HG02763 (cell line): ENCODE measurements around the gene NPC1L1.
"Not testable (repeated sequence)": the region's sequence is repeated elsewhere in the genome, so short reads cannot be mapped to it uniquely, and the experiment has no call there.

ENCODE experiments used
- ATAC-seq: cut with Tn5 transposase; IDR thresholded peaks from one replicate; pipeline ENCODE4 v1.9.1; 2021; ENCODE audit warnings: mild to moderate bottlenecking, moderate library complexity; ENCODE audit not compliant: unreplicated experiment

NPC1L1 gene

DNA sequence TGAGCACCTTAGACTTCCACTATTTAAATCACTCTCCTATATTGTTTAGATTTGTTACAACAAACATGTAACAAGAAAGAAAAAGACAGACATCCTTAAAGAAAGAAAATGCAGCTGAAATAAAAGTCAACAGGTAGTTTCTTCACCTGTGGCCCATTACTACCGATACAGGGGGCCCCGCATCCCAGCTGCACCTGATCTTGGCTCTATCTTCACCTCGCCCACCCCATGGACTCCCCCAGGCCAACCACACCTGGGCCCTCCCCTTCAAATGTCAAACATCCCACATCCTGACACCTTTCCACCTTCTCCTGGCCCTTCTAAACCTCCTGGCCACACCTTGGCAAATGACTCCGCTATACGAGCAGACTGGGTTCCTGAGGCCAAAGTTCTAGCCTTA is 25.6 kb upstream of the NPC1L1 start:
- no peak for ATAC-seq

GRCh38 chr7:44565795-44566559 is 24.8 kb upstream of the NPC1L1 start:
- peak; percentile 24 for ATAC-seq

- peak; percentile 72 for ATAC-seq
Measured at GRCh38 chr7:44565097-44565794, 24.1 kb upstream of the NPC1L1 start.

DNA sequence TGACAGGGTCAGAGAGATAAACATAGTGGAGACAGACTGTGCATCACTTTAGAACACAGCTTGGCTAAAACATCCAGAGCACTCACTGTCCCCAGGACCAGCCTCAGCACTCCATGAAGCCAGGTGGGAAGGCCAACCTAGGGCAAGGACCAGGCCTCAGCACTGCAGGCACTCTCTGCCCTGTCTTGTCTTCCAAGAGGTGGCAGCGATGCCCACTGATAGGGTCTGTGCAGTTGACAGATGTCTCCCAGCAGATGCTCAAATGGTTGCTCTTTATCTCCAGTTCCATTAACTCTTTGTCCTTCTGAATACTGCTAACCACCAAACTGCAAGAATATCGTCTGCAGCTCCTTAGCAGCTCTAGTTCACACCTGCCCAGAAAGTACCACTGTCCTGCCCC is 23.5 kb upstream of the NPC1L1 start:
- no peak for ATAC-seq

GRCh38 chr7:44563171-44563679 is 22.1 kb upstream of the NPC1L1 start:
- ATAC-seq: no peak

- not testable (repeated sequence) for ATAC-seq
Measured at GRCh38 chr7:44562622-44562962, 21.5 kb upstream of the NPC1L1 start.

GRCh38 chr7:44561962-44562621 is 21.0 kb upstream of the NPC1L1 start:
- no peak for ATAC-seq

GRCh38 chr7:44561481-44561880 is 20.4 kb upstream of the NPC1L1 start:
- ATAC-seq: no peak

DNA sequence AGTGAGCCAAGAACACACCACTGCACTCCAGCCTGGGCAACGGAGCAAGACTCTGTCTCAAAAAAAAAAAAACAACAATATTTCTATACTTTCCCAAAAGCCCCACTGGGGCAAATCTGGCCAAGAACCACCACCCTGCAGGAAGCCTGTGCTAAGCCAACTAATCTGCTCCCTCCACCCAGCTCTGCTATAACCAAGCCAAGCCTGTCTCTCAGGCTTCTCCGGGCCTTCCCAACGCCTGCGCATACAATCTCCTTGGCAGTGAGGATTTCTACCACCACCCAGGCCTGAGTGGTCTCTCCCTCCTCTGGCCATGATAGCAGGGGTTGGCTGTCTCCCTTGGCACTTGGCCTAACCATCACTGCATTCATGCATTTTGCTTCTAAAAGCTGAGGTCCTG is 18.4 kb upstream of the NPC1L1 start:
- no peak for ATAC-seq

DNA sequence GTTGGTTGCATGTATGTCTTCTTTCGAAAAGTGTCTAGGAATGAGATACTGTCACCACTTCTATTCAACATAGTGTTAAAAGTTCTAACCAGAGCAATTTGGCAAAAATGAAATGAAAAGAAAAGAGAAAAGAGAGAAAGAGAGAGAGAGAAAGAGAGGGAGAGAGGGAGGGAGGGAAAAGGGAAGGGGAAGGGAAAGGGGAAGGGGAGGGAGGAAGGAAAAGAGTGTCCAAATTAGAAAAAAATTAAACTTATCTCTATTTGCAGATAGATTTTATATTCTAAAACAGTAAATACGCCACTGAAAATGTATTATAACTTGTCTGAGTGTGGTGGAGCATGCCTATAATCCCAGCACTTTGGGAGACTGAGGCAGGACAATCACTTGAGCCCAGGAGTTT is 16.4 kb upstream of the NPC1L1 start:
- no peak for ATAC-seq

DNA sequence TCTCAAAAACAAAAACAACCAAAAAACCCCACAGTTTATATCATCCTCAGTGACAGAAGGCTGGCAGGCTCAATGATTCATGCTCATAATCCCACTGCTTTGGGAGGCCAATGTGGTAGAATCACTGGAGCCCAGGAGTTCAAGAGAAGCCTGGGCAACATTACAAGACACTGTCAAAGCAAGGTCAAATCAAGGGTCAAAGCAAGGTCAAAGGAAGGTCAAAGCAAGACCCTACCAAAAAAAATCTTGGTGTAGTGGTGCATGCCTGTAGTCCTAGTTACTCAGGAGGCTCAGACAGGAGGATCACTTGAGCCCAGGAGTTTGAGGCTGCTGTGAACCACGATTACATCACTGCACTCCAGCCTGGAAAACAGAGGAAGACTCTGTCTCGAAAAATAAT is 14.2 kb upstream of the NPC1L1 start:
- no peak for ATAC-seq

GRCh38 chr7:44552473-44553005 is 11.4 kb upstream of the NPC1L1 start:
- ATAC-seq: not testable (repeated sequence)

DNA sequence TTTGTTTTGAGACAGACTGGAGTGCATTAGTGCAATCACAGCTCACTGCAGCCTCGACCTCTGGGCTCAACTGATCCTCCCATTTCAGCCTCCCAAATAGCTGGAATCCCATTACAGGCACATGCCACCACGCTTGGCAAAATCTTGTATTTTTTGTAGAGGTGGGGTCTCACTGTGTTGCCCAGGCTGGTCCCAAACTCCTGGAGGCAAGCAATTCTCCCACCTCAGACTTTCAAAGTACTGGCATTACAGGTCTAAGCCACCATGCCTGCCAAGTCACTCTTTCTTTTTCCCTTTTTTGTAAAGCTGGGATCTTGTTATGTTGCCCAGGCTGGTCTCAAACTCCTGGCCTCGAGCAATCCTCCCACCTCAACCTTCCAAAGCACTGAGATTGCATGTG is 8.3 kb upstream of the NPC1L1 start:
- ATAC-seq: no peak

- no peak for ATAC-seq
Measured at GRCh38 chr7:44548893-44549292, 7.8 kb upstream of the NPC1L1 start.

DNA sequence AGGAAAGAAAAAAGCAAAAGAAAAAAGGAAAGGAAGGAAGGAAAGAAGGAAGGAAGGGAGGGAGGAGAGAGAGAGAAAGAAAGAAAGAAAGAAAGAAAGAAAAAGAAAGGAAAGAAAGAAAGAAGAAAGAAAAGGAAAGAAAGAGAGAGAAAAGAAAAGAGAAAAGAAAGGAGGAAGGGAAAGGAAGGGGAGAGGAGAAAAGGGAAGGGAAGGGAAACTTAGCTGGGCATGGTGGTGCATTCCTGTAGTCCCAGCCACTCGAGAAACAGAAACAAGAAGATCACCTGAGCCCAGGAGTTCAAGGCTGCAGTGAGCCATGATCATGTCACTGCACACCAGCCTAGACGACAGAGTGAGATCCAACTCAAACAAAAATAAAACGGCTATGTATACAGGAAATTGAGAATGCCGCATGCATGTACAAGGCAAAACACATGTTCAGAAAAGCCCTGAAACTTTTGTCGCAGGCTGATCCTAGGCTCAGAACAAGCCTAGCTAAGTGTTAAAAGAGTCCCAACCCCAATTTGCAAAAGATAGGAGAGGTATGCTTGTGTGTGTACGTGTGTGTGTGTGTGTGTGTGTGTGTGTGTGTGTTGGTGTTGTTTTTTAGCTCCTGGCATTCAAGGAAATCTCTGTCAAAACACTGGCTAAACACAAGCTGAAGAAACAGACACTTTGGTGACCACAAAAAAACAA is 6.6 kb upstream of the NPC1L1 start:
- ATAC-seq: no peak

GRCh38 chr7:44541876-44542610 is 913 bp upstream of the NPC1L1 start:
- no peak for ATAC-seq

- ATAC-seq: no peak
Measured at GRCh38 chr7:44540592-44541027, 520 bp downstream of the NPC1L1 start.

DNA sequence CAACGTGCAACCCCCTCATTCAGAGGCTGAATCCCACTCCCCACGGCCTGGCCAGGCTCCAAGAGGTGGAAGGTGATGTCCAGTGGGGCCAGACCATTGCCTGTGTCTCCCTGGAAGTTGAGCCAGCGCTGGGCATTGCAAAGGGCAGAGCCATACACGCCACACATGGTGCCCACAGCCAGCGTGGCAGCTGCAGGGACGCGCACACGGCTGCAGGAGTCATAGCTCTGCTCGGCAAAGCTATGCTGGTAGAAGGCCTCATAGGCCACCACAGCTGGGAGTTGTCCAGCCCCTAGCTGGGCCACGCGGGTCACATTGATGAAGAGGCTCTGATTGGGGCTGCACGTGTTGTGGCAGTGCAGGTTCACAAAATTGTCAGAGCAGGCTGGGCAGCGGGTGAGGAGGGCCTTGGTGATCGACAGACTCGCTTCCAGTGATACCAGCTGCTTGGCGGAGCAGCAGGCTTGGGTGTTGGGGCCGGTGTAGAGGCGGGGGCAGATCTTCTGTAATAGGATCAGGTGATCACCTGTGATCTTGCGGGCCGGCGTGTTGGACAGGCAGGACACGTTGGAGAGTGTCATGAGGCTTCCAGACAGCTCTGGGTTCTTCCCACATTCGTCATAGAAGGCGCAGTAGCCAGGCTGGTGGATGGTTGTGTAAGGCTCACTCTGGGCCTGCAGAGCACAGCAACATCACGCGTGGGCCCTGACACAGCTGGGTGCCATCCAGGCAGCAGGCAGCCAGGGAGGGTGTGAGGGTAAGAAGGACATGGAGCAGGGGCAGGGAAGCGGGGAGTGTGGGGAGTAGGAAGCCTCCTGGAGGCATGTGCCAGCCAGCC is 1.2 kb downstream of the NPC1L1 start:
- ATAC-seq: no peak
